Endometrial microvascular endothelial cells (primary cell): ENCODE data around the gene DLK2. TPM values are rescaled to one million over a fixed set of nuclear protein-coding genes. Genes with fewer than 3 reads are reported as not detected.

Experiments used
- in situ Hi-C: cut with HindIII; loops from 2 replicates; pipeline ENCODE4 v1.10.0; 2017; ENCODE audit warnings: low sequenced_read_pairs, low pct_unique_long_range_greater_than_20kb; ENCODE audit errors: inconsistent ontology term
- total RNA-seq: library from RNA; depleted of rRNA; stranded (reverse); fragments of >200 nt; gene quantifications from one replicate; pipeline ENCODE4 v1.2.3, GENCODE V29; 2015; ENCODE audit errors: inconsistent ontology term

The DLK2 gene
- total RNA-seq, 1 donor from 2014 or later = not detected

DNA sequence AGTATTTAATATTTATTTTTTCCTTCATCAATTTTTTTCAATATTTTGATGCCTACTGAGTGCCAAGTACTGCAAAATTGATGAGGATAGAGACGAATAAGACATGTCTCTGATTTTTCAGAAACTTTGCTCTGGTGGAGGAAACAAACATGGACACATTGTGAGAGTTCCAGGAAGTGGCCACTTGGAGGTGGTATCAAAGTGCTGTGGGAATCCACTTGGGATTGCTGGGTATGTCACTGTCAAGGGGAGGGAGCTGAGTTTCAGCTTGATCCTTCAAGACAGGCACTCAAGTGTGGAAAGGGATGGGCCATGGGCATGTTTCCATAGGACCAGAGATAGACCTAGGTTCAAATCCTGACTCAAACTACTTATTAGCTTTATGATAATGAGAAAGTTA, 52.5 kb downstream of the DLK2 start:
- in situ Hi-C loops = no loop called here

DNA sequence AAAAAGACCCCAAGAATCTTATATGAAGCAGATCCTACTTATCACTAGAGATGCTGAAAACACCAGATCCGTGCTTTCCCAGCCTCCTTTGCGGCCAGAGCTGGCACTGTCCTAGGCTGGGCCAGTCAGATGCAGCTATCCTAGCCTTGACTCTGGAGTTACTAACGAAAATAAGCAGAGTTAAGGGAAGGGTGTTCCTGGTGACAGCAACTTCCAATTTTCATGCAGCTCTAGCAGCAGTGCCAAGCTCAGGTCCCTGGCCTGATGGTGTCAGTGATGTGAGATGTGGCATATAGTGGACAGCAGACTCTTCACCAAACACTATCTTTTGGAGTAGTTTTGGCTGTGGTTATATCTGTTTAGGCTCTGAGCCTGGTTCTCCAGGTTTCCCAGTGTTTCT, 53.6 kb downstream of the DLK2 start:
- in situ Hi-C loops = no loop called here

Other genes starting within 250 kb of the DLK2 start
- gene DNPH1, start 226.1 kb downstream of the DLK2 start, total RNA-seq = 121 TPM
- not detected for gene TTBK1, start 212.1 kb downstream of the DLK2 start, total RNA-seq
- not detected for gene SLC22A7, start 157.3 kb downstream of the DLK2 start, total RNA-seq
- gene CRIP3, start 146.7 kb downstream of the DLK2 start, total RNA-seq = not detected
- 8.8 TPM for gene ZNF318, start 85.9 kb downstream of the DLK2 start, total RNA-seq
- 14.8 TPM for gene ABCC10, start 28.0 kb downstream of the DLK2 start, total RNA-seq
- gene TJAP1, start 22.0 kb upstream of the DLK2 start, total RNA-seq = 18.9 TPM
- gene LRRC73, start 54.8 kb upstream of the DLK2 start, total RNA-seq = not detected
- 102 TPM for gene YIPF3, start 61.4 kb upstream of the DLK2 start, total RNA-seq
- 43.9 TPM for gene POLR1C, start 61.5 kb upstream of the DLK2 start, total RNA-seq
- 37.4 TPM for gene XPO5, start 120.5 kb upstream of the DLK2 start, total RNA-seq
- 25.6 TPM for gene POLH, start 120.6 kb upstream of the DLK2 start, total RNA-seq
- 62.5 TPM for gene GTPBP2, start 173.7 kb upstream of the DLK2 start, total RNA-seq
- 43.9 TPM for gene MAD2L1BP, start 180.3 kb upstream of the DLK2 start, total RNA-seq
- gene RSPH9, start 189.5 kb upstream of the DLK2 start, total RNA-seq = not detected
- gene MRPS18A, start 232.2 kb upstream of the DLK2 start, total RNA-seq = 32.7 TPM